HUDEP-2 (cell line): ENCODE measurements around the gene CCDC80.

Experiments
- DNase-seq, 76 experiments: peaks; one replicate each; lab custom pipeline; 2025; ENCODE audit not compliant: unreplicated experiment in 76 of 76; lab: John Stamatoyannopoulos, UW

CCDC80 gene

GRCh38 chr3:112640930-112641801, at the start of gene CCDC80:
TSS of gene CCDC80 (minus strand) at chr3:112641143. CDS start at chr3:112639905, 1,238 bp downstream.
- no peak for DNase-seq

GRCh38 chr3:112689989-112690388, 49.0 kb upstream of the CCDC80 start:
- DNase-seq = no peak

- DNase-seq = no peak
Observed at GRCh38 chr3:112689385-112689784, 48.4 kb upstream of the CCDC80 start.

- DNase-seq = no peak
Observed at GRCh38 chr3:112688819-112689218, 47.9 kb upstream of the CCDC80 start.

- DNase-seq = no peak
Observed at GRCh38 chr3:112688085-112688769, 47.3 kb upstream of the CCDC80 start.

GRCh38 chr3:112687616-112688015, 46.7 kb upstream of the CCDC80 start:
- no peak for DNase-seq

- no peak for DNase-seq
Observed at GRCh38 chr3:112687211-112687610, 46.3 kb upstream of the CCDC80 start.

GRCh38 chr3:112685956-112686799, 45.2 kb upstream of the CCDC80 start:
- no peak for DNase-seq

GRCh38 chr3:112685420-112685819, 44.5 kb upstream of the CCDC80 start:
- DNase-seq = no peak

GRCh38 chr3:112682361-112682760, 41.4 kb upstream of the CCDC80 start:
- DNase-seq = no peak

- no peak for DNase-seq
Observed at GRCh38 chr3:112681822-112682325, 40.9 kb upstream of the CCDC80 start.

- peak in 58 of 76 experiments; percentile 5 to 70 (median 36) for DNase-seq
Observed at GRCh38 chr3:112676659-112677234, 35.8 kb upstream of the CCDC80 start.

- DNase-seq = no peak
Observed at GRCh38 chr3:112675943-112676535, 35.1 kb upstream of the CCDC80 start.

GRCh38 chr3:112675349-112675748, 34.4 kb upstream of the CCDC80 start:
- DNase-seq = no peak

- no peak for DNase-seq
Observed at GRCh38 chr3:112672716-112673541, 32.0 kb upstream of the CCDC80 start.

GRCh38 chr3:112671930-112672715, 31.2 kb upstream of the CCDC80 start:
- DNase-seq = no peak

GRCh38 chr3:112670824-112671223, 29.9 kb upstream of the CCDC80 start:
- no peak for DNase-seq

- DNase-seq = no peak
Observed at GRCh38 chr3:112667599-112667998, 26.7 kb upstream of the CCDC80 start.
